ENCODE data around the gene CHAC1.

- TF ChIP-seq CTCF (IDR thresholded peaks at IDR 0.05; ENCODE audit: insufficient read depth, low read length, poor library complexity, severe bottlenecking) (no peak), EZH2phosphoT487 (conservative IDR thresholded peaks at IDR 0.05; ENCODE audit: low read length) (no peak)
Measured at GRCh38 chr15:40932649-40933516, 20.4 kb upstream of the CHAC1 start.
